Measurements from ENCODE around the gene KIAA0040. TPM values are rescaled to one million over a fixed set of nuclear protein-coding genes. Genes with fewer than 3 reads are reported as not detected.
A peak's percentile ranks its signal among the peaks of the same experiment; 100 is the strongest.

Gene KIAA0040
- total and polyA plus RNA-seq, 2 donors (not counting 3 experiments of a cell fraction or from before 2014, with no cell fraction given) = 8.3 to 10.9 TPM

GRCh38 chr1:175221557-175222175, 29.1 kb upstream of the KIAA0040 start:
- Histone ChIP-seq H3K9ac (replicated peaks; ENCODE audit: extremely low read depth, insufficient read depth, low read length) (no peak overlapping the region), H3K4me2 (ENCODE audit: insufficient read depth, low read length) (no peak overlapping the region), H3K9me3 (replicated peaks; ENCODE audit: control insufficient read depth, insufficient read depth, low read length) (no peaks in the 10 kb centered on the region), H3K36me3 (ENCODE audit: control insufficient read depth in 2 of 2, extremely low read depth in 1 of 2, insufficient read depth in 2 of 2, low read length in 2 of 2) (no peaks in the 10 kb centered on the region), H3K9me1 (replicated peaks; ENCODE audit: control insufficient read depth, extremely low read depth, insufficient read depth, low read length) (no peaks in the 10 kb centered on the region), H3K4me3 (replicated peaks in 1 of 3; ENCODE audit: insufficient read depth in 1 of 3, low read depth in 1 of 3, low read length in 3 of 3) (no peak overlapping the region), H2AFZ (ENCODE audit: low read depth, low read length) (no peak overlapping the region), H3K27me3 (ENCODE audit: control insufficient read depth in 2 of 2, insufficient read depth in 2 of 2, low read length in 2 of 2) (no peaks in the 10 kb centered on the region), H4K20me1 (replicated peaks; ENCODE audit: control insufficient read depth, extremely low read depth, insufficient read depth, low read length) (no peaks in the 10 kb centered on the region), H3K27ac (ENCODE audit: insufficient read depth, low read depth, low read length) (no peak overlapping the region), H3K79me2 (ENCODE audit: control insufficient read depth, insufficient read depth, low read length) (no peaks in the 10 kb centered on the region), H3K4me1 (ENCODE audit: control insufficient read depth, extremely low read depth, insufficient read depth, low read length) (peaks cover 7% of the 10 kb centered on the region)
- peak; percentile 7 to 12 for TF ChIP-seq CTCF (IDR thresholded peaks at IDR 0.05; ENCODE audit: extremely low read depth in 1 of 2, insufficient read depth in 1 of 2, low read depth in 1 of 2, low read length in 2 of 2)
- TF ChIP-seq GATA2 (IDR thresholded peaks at IDR 0.05; ENCODE audit: insufficient read depth, insufficient read length, low read depth, low read length) = no peak
- POLR2A ChIA-PET = no interaction called here
- no TSS peak for BruUV-seq (replicated peaks)
- DNase-seq (ENCODE audit: low read depth, low spot score) = peak; percentile 43
- intact Hi-C loops (cut with micrococcal nuclease) (loop anchor here (1.0 to 2.0 kb wide), 5 partner anchors 21 to 97 kb away; no protein-coding TSS in a partner anchor), dilution Hi-C loops (cut with MboI; ENCODE audit: extremely low pct_ligation_motif_present, low sequenced_read_pairs) (no loop called here)
- CTCF ChIA-PET = interaction anchor here (1.0 to 4.3 kb wide), 9 partner anchors 30 to 97 kb away, joined by 3 to 55 read pairs (median 6); no protein-coding TSS in a partner anchor
- peak; percentile 86 for FAIRE-seq

- BruUV-seq (replicated peaks) = no TSS peak
- Histone ChIP-seq H3K36me3 (ENCODE audit: control insufficient read depth in 2 of 2, extremely low read depth in 1 of 2, insufficient read depth in 2 of 2, low read length in 2 of 2) (no peaks in the 10 kb centered on the region), H3K9me3 (replicated peaks; ENCODE audit: control insufficient read depth, insufficient read depth, low read length) (no peaks in the 10 kb centered on the region), H4K20me1 (replicated peaks; ENCODE audit: control insufficient read depth, extremely low read depth, insufficient read depth, low read length) (no peaks in the 10 kb centered on the region), H3K79me2 (ENCODE audit: control insufficient read depth, insufficient read depth, low read length) (no peaks in the 10 kb centered on the region), H3K27ac (ENCODE audit: insufficient read depth, low read depth, low read length) (no peak overlapping the region), H3K9me1 (replicated peaks; ENCODE audit: control insufficient read depth, extremely low read depth, insufficient read depth, low read length) (no peaks in the 10 kb centered on the region), H2AFZ (ENCODE audit: low read depth, low read length) (no peak overlapping the region), H3K9ac (replicated peaks; ENCODE audit: extremely low read depth, insufficient read depth, low read length) (no peak overlapping the region), H3K27me3 (ENCODE audit: control insufficient read depth in 2 of 2, insufficient read depth in 2 of 2, low read length in 2 of 2) (no peaks in the 10 kb centered on the region), H3K4me2 (ENCODE audit: insufficient read depth, low read length) (no peak overlapping the region), H3K4me3 (replicated peaks in 1 of 3; ENCODE audit: insufficient read depth in 1 of 3, low read depth in 1 of 3, low read length in 3 of 3) (no peak overlapping the region), H3K4me1 (ENCODE audit: control insufficient read depth, extremely low read depth, insufficient read depth, low read length) (peaks cover 7% of the 10 kb centered on the region)
- intact Hi-C loops (cut with micrococcal nuclease) (loop anchor here (1.0 to 2.0 kb wide), 5 partner anchors 20 to 98 kb away; no protein-coding TSS in a partner anchor), dilution Hi-C loops (cut with MboI; ENCODE audit: extremely low pct_ligation_motif_present, low sequenced_read_pairs) (no loop called here)
- POLR2A ChIA-PET = no interaction called here
- CTCF ChIA-PET = interaction anchor here (1.0 to 4.3 kb wide), 10 partner anchors 29 to 98 kb away, joined by 3 to 55 read pairs (median 6); no protein-coding TSS in a partner anchor
- no peak for FAIRE-seq
- TF ChIP-seq JUN (IDR thresholded peaks at IDR 0.05; ENCODE audit: borderline replicate concordance, insufficient read depth, insufficient read length, low read depth) = no peak
- no peak for TF ChIP-seq POLR2A (IDR thresholded peaks at IDR 0.05; ENCODE audit: low read depth, low read length)
- TF ChIP-seq EZH2 (IDR thresholded peaks at IDR 0.05; ENCODE audit: borderline replicate concordance, low read depth, low read length, severe bottlenecking) = no peak
- no peak for TF ChIP-seq POLR2AphosphoS5 (IDR thresholded peaks at IDR 0.05; ENCODE audit: insufficient read depth, low read depth, low read length)
- TF ChIP-seq MAX (IDR thresholded peaks at IDR 0.05; ENCODE audit: insufficient read depth, insufficient read length) = no peak
- TF ChIP-seq CTCF (IDR thresholded peaks at IDR 0.05; ENCODE audit: extremely low read depth in 1 of 2, insufficient read depth in 1 of 2, low read depth in 1 of 2, low read length in 2 of 2) = no peak
- no peak for TF ChIP-seq FOS (IDR thresholded peaks at IDR 0.05; ENCODE audit: borderline replicate concordance, insufficient read depth, low read length)
- no peak for TF ChIP-seq MYC (IDR thresholded peaks at IDR 0.05; ENCODE audit: low read depth, low read length)
- TF ChIP-seq GATA2 (IDR thresholded peaks at IDR 0.05; ENCODE audit: insufficient read depth, insufficient read length, low read depth, low read length) = no peak
- DNase-seq (ENCODE audit: low read depth, low spot score) = no peak
These were observed 28.4 kb upstream of the KIAA0040 start for GRCh38 chr1:175220853-175221556.

All from endothelial cell of umbilical vein (primary cell).